Stimulated activated CD4-positive, alpha-beta T cell treated with anti-CD3 and anti-CD28 coated beads, Interleukin-1b, Interleukin-23, amount 100 ng/mL, for 24 hours (primary cell): ENCODE results near the gene ENO2.
"Not testable (repeated sequence)": the region's sequence is repeated elsewhere in the genome, so short reads cannot be mapped to it uniquely, and the experiment has no call there.

Experiments used
- DNase-seq, 4 experiments: peaks; one replicate each; pipeline ENCODE4 v3.0.0-alpha.2; 2020; ENCODE audit warnings: low read depth in 4 of 4, low spot score in 1 of 4

The ENO2 gene

GRCh38 chr12:6914246-6914946, at the start of gene ENO2:
Gene ENO2 (plus strand): TSS chr12:6914580. CDS start chr12:6915833, 1,253 bp downstream.
- peak; percentile 58 to 84 (median 68) for DNase-seq

DNA sequence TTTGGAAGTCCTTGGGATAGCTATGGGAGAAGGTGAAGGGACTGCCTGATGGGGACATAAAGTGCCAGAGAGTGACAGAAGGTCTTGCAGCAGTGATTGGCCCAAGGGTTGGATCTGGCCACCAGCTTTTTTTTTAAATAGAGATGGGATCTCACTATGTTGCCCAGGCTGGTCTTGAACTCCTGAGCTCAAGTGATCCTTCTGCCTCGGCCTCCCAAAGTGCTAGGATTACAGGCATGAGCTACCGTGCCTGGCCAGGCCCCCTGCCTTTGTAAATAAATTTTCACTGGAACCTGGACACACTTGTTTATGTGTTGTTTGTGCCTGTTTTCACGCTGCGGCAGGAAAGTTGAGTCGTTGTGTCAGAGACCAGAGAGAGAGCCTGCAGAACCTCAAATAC, 49.1 kb upstream of the ENO2 start:
- DNase-seq = not testable (repeated sequence)

DNA sequence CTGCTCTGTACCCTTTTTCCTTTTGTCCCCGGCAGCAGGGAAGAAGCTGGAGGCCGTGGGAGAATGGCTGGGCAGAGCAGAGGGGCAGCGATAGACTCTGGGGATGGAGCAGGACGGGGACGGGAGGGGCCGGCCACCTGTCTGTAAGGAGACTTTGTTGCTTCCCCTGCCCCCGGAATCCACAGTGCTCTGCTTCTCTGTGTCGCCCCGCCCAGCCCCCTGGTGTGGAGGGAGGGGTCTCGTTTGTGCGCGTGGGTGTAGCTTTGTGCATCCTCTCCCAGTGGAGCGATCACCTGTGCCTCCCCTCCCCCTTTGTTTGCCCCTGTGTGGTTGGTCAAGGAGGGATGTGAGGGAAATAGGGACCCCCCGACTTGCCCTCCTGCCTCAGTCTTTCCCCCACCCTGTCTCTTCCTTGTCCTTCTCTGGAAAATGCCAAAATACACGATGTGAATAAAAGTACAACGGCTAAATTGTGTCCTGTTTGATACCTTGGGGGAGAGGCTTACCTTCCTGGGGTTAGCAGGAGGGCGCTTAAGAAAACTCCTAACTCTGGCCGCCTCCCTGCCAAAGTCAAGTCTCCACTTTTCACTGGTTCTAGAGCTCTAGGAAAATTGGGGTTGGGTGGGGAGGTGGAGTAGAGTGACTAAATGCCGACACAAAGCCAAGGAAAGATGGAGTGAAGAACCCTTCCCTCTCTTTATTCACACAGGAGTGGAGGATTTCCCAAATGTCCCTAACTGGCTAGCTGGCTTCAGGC, 48.0 kb upstream of the ENO2 start:
- no peak for DNase-seq

- DNase-seq = no peak
Observed at GRCh38 chr12:6866920-6867412, 47.4 kb upstream of the ENO2 start.

GRCh38 chr12:6867413-6868210, 46.8 kb upstream of the ENO2 start, which contains the start of gene TPI1:
Gene TPI1 (plus strand): TSS chr12:6867531. CDS start chr12:6867567, 36 bp downstream.
- peak in 3 of 4 experiments; percentile 70 to 74 (median 74) for DNase-seq

DNA sequence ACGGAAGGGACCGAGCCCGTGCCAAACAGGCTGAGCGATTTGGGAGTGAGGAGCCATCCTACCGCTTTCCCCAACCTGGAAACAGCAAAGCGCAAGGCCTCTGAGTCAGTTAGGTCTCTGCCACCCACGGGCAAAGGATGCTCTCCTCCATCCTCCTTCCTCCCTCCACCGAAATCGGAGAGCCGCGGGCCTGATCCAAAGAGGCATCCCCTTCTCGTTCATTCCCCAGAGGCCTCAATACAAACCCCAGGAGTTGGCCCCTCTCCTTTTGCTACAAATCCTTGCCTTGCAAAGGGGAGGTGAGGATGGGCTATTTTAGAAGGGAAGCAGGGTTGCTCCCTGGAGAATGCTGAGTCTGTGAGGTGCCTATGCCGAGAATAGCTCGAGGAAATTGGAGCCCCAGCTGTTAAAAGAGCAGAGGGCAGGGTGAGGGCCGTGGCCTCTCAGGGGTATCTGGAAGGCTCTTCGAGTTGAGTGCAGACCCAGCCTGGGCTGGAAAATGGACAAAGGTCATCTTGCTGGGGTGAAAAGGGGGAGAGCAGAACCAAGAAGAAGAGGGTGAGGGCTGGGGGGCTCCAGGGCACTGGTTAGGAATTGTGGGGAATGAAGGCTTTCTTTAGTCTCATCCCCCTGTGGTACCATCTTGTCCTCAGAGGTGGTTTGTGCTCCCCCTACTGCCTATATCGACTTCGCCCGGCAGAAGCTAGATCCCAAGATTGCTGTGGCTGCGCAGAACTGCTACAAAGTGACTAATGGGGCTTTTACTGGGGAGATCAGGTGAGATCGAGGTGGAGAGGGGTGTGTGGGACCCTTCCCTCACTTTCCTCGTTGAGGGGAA, 46.0 kb upstream of the ENO2 start:
- no peak for DNase-seq

DNA sequence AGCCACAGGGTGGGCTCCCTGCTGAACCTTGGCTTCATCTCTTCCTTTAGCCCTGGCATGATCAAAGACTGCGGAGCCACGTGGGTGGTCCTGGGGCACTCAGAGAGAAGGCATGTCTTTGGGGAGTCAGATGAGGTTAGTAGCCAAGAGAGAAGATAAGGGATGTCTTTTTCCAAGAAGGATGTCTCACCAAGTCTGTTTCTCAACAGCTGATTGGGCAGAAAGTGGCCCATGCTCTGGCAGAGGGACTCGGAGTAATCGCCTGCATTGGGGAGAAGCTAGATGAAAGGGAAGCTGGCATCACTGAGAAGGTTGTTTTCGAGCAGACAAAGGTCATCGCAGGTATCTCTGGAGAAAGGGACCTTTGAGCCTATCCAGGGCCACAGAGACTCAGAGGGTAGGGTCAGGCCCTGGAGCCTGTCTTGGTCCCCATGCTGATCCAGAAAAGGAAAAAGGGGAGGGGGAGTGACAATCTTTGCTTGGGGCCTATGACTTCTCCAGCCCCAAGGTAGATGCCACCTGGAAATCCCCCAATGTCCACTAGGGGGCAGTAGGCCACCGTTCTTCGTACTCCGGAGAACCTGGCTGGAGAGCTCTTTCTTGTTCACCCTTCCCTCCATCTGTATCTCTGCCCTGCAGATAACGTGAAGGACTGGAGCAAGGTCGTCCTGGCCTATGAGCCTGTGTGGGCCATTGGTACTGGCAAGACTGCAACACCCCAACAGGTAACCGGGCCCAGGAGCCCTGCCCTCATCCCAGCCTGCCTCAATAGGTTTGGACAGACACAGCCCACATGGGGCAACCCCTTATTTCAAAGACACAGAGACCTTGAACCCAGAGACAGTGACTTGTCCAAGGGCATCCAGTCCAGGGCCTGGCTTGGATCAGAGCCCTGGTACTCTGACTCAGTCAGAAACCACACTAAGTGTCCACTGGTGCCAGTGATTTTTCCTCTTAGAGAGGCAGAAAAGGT, 45.0 kb upstream of the ENO2 start:
- DNase-seq = peak in 3 of 4 experiments; percentile 74 to 78 (median 76)

GRCh38 chr12:6870304-6870703, 44.1 kb upstream of the ENO2 start:
- not testable (repeated sequence) for DNase-seq

DNA sequence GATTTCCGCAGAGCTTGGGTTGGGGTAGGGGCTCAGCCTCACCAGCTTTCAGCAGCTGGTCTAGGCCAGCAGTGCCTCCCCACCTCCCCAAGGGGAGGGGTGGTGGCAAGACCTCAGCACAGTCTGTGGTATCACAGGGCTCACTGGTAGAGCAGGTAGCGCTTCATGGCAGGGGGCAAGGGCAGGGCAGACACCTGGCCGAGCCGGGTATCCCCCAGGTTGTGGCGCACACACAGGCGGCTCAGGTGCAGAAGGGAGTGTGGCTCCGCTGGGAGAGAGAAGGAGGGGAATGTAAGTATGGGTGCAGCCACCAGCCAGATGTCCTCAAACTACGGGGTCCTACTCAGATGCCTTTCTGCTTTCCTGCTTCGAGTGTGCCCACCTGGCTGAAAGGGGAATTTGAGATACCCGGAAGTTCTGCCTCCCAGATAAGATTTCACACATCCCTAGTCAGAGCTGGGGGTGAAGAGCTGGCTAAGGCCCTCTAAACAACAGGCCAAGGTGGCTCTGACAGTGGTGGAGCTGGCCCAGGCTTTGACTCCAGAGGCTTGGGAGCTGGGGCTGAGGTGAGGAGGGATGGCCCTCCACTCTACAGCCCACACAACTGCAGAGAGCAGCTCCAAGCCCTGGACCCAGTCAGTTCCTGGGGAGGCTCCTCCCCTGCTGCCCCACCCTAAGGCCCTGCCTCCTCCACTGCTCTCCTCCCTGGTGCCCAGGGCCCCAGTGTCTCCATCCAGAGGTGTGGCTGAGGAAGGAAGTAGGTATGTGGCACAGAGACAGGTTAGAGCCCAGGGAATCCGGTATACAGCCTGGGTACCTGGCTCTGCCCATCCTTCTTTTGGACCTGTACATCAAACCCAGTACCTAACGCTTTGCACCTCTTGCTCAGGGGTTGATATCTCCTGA, 43.1 kb upstream of the ENO2 start:
- peak in 1 of 4 experiments; percentile 33 for DNase-seq

DNA sequence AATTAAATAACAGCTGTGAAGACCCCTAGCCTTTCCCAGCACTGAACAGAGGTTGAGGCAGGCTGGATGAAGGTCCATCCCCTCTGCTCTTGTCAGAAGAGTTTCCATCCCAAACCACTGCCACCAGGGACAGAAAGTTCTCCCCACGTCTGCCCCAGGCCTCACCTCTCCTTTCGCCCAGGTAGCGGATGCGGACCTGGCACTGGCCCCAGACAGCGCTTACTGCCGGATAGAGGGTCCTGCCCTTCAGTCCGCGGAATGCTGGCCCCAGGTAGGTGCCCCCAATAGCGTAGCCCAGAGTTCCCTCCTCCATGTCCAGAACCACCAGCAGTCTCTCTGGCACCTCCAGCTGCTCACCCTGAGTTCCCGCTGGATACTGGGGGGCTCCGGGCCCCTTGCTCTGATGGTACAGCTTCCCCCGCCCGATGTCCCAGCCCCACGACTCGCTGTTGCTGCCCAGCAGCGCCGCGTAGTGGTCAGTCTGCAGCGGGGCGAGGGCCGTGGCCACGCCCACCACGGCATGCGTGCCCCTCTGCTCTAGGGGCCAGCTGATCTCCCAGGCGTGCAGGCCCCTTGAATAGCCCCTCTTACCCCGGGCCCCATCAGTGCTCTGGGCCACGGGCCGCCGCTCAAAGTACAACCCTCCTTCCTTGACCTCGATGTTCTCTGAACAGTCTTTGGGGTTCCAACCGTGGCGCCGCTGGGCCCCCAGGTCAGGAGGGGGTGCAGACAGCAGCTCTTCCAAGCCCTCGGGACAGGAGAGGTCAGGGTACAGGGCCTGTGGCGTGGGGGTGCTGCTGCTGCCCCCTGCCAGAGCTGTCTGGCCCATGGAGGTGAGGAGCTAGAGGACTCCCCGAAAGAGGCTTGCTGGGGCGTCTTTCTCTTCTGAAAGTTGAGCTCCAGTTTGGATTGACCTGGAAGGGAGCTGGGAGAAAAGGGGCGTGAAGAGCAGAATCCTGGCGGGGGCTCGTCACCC, 42.0 kb upstream of the ENO2 start:
- peak in 3 of 4 experiments; percentile 72 to 81 (median 73) for DNase-seq

- peak; percentile 99 to 100 (median 99) for DNase-seq
Observed at GRCh38 chr12:6873094-6874014, 41.0 kb upstream of the ENO2 start, which contains the start of gene SPSB2. Gene SPSB2 (minus strand): TSS chr12:6873303. CDS start chr12:6872901, 402 bp downstream.

DNA sequence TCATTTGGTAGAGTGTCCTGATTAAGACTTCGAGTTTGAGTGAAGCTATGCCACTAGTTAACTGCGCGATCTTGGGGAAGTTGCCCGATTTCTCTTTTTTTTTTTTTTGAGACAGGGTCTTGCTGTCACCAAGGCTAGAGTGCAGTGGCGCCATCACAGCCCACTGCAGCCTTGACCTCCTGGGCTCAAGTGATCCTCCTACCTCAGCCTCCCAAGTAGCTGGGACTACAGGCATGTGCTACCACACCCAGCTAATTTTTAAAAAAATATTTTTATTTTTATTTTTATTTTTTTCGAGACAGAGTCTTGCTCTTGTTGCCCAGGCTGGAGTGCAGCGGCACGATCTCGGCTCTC, 40.4 kb upstream of the ENO2 start:
- not testable (repeated sequence) for DNase-seq

DNA sequence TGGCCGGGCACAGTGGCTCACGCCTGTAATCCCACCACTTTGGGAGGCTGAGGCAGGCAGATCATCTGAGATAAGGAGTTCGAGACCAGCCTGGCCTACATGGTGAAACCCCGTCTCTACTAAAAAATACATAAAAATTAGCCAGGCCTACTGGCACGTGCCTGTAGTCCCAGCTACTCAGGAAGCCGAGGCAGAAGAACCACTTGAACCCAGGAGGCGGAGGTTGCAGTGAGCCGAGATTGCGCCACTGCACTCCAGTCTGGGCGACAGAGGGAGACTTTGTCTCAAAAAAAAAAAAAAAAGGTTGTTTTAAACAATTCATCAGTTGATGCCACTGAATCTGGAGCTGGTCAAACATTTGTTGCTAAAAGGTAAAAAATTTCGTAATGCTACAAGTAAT, 34.6 kb upstream of the ENO2 start:
- DNase-seq = not testable (repeated sequence)

GRCh38 chr12:6883252-6883651, 31.1 kb upstream of the ENO2 start:
- no peak for DNase-seq

DNA sequence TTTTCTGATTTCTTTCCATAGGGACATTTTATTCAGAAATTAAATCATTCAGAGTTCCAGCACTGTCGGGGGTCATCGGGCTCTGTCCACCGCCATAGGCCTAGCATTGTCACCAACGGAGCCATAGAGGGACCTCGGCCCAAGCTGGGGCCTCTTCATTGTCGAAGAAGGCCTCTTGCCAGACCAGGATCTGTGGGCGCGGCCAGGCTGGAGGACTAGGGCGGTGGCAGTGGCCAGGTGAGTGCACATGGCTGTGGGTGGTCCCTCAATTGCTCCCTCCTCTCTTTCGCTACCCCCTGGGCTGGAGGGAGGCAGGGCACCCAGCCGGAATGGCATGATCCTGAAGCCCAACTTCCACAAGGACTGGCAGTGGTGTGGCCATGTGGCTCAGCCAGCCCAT, 30.7 kb upstream of the ENO2 start:
- no peak for DNase-seq

DNA sequence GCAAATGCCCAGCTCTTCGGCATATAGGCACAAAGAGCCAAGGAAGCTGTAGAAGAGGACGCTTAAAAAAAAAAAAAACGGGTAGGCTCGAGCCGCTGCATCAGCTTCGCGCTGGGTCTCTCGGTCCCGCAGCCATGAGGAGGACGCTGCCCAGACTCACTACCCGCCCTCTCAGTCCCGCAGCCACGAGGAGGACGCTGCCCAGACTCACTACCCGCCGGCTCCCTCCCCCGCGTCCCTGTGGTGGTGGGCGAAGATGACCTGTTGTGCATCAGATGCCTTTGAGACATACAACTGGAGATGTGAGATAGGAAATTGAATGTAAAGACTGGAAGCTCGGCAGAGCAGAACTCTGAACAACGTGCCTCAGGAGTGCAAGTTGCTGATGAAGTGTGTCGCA, 29.8 kb upstream of the ENO2 start:
- no peak for DNase-seq
